SH-SY5Y (cell line): ENCODE measurements around the gene NXPH2.

Experiments
- GATA2 ChIP-seq: IDR thresholded peaks from 2 replicates; pipeline ENCODE4 v1.6.1; 2011; ENCODE audit warnings: mild to moderate bottlenecking, low read depth, low read length
- GATA3 ChIP-seq: IDR thresholded peaks from 2 replicates; pipeline ENCODE4 v1.6.1; 2011; ENCODE audit warnings: low read depth, mild to moderate bottlenecking, low read length, moderate library complexity

NXPH2 gene

GRCh38 chr2:138648606-138649005 lies 131.6 kb downstream of the NXPH2 start:
- TF ChIP-seq GATA2, result no peak
- no peak for TF ChIP-seq GATA3

GRCh38 chr2:138640921-138641676 lies 139.1 kb downstream of the NXPH2 start:
- no peak for TF ChIP-seq GATA3
- no peak for TF ChIP-seq GATA2

- TF ChIP-seq GATA3 (no peak), GATA2 (no peak)
Measured at GRCh38 chr2:138637686-138638085, 142.5 kb downstream of the NXPH2 start.

GRCh38 chr2:138637061-138637460 lies 143.1 kb downstream of the NXPH2 start:
- TF ChIP-seq GATA3 (no peak), GATA2 (no peak)

- TF ChIP-seq GATA2 (no peak), GATA3 (no peak)
Measured at GRCh38 chr2:138633049-138633448, 147.1 kb downstream of the NXPH2 start.

- TF ChIP-seq GATA3, result no peak
- no peak for TF ChIP-seq GATA2
Measured at GRCh38 chr2:138632066-138632620, 148.0 kb downstream of the NXPH2 start.

GRCh38 chr2:138630164-138630563 lies 150.0 kb downstream of the NXPH2 start:
- TF ChIP-seq GATA3 (no peak), GATA2 (no peak)

- no peak for TF ChIP-seq GATA2
- TF ChIP-seq GATA3, result no peak
Measured at GRCh38 chr2:138626148-138626547, 154.0 kb downstream of the NXPH2 start.

- TF ChIP-seq GATA3 (no peak), GATA2 (no peak)
Measured at GRCh38 chr2:138622613-138623012, 157.6 kb downstream of the NXPH2 start.

GRCh38 chr2:138621139-138621538 lies 159.1 kb downstream of the NXPH2 start:
- TF ChIP-seq GATA3 (no peak), GATA2 (no peak)

GRCh38 chr2:138620431-138620830 lies 159.8 kb downstream of the NXPH2 start:
- TF ChIP-seq GATA2 (no peak), GATA3 (no peak)
